OCI-M1 (cell line): ENCODE results near the gene RPL41.
"Not testable (repeated sequence)": the region's sequence is repeated elsewhere in the genome, so short reads cannot be mapped to it uniquely, and the experiment has no call there.

Experiments
- DNase-seq: peaks from one replicate; lab custom pipeline; 2025; lab: John Stamatoyannopoulos, UW

Gene RPL41

GRCh38 chr12:56103066-56103711 is 13.2 kb upstream of the RPL41 start:
- DNase-seq = no peak

- DNase-seq = no peak
These were observed 12.7 kb upstream of the RPL41 start for GRCh38 chr12:56103823-56104108.

- DNase-seq = peak; percentile 99
These were observed 12.2 kb upstream of the RPL41 start, which contains the start of gene PA2G4 for GRCh38 chr12:56104109-56104814. PA2G4 (plus strand) TSS chr12:56104559; CDS start chr12:56104738, 179 bp downstream.

GRCh38 chr12:56104815-56105608 is 11.4 kb upstream of the RPL41 start:
- DNase-seq = peak; percentile 46

GRCh38 chr12:56105609-56105902 is 10.9 kb upstream of the RPL41 start:
- no peak for DNase-seq

GRCh38 chr12:56107242-56107641 is 9.2 kb upstream of the RPL41 start:
- no peak for DNase-seq

- DNase-seq = no peak
These were observed 5.9 kb upstream of the RPL41 start for GRCh38 chr12:56110571-56110970.

- no peak for DNase-seq
These were observed 2.3 kb upstream of the RPL41 start for GRCh38 chr12:56114084-56114483.

GRCh38 chr12:56115329-56115728 is 1.1 kb upstream of the RPL41 start:
- peak; percentile 40 for DNase-seq

- not testable (repeated sequence) for DNase-seq
These were observed 761 bp downstream of the RPL41 start for GRCh38 chr12:56117082-56117706.

- peak; percentile 99 for DNase-seq
These were observed 1.6 kb downstream of the RPL41 start, which contains the start of gene ZC3H10 for GRCh38 chr12:56117778-56118687. ZC3H10 (plus strand) TSS chr12:56118266; CDS start chr12:56120563, 2,297 bp downstream.

- DNase-seq = peak; percentile 80
These were observed 2.4 kb downstream of the RPL41 start for GRCh38 chr12:56118688-56119357.

GRCh38 chr12:56119361-56119796 is 2.9 kb downstream of the RPL41 start:
- peak; percentile 90 for DNase-seq

- DNase-seq = no peak
These were observed 3.9 kb downstream of the RPL41 start for GRCh38 chr12:56120158-56120846.

- no peak for DNase-seq
These were observed 4.9 kb downstream of the RPL41 start for GRCh38 chr12:56121204-56121870.

GRCh38 chr12:56122637-56123036 is 6.2 kb downstream of the RPL41 start:
- no peak for DNase-seq

GRCh38 chr12:56124133-56124532 is 7.7 kb downstream of the RPL41 start:
- DNase-seq = peak; percentile 26

- DNase-seq = peak; percentile 93
These were observed 10.4 kb downstream of the RPL41 start for GRCh38 chr12:56126732-56127239.

- DNase-seq = no peak
These were observed 11.1 kb downstream of the RPL41 start for GRCh38 chr12:56127485-56127887.
